HG02571 (cell line): ENCODE data around the gene GRB7.
"Not testable (repeated sequence)": the region's sequence is repeated elsewhere in the genome, so short reads cannot be mapped to it uniquely, and the experiment has no call there.

Source experiments
- ATAC-seq: cut with Tn5 transposase; IDR thresholded peaks from one replicate; pipeline ENCODE4 v1.9.1; 2021; ENCODE audit warnings: mild to moderate bottlenecking, moderate library complexity; ENCODE audit not compliant: unreplicated experiment

GRB7 gene

DNA sequence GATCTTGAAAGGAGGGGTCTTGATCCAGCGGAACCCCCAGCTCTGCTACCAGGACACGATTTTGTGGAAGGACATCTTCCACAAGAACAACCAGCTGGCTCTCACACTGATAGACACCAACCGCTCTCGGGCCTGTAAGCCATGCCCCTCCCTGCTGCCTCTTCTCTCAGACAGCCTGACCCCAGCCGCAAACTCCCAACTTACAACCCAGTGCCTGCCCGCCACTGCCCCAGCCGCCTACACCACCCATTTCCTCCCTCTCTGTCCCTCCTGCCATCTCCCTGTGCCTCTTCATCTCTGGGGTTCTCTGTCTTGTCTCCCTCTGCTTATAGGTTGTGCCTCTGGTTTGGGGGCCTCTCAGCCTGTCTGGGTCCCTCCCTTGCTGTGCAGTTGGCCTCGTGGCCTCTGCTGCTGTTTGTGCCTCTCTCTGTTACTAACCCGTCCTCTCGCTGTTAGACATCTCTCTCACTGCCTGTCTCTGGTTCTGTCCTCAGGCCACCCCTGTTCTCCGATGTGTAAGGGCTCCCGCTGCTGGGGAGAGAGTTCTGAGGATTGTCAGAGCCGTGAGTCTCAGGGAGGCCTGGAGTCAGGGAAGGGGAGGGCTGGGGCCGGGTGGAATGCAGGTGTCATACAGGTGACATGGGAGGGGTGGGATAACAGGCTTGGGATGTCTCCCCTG is 28.3 kb upstream of the GRB7 start:
- no peak for ATAC-seq

DNA sequence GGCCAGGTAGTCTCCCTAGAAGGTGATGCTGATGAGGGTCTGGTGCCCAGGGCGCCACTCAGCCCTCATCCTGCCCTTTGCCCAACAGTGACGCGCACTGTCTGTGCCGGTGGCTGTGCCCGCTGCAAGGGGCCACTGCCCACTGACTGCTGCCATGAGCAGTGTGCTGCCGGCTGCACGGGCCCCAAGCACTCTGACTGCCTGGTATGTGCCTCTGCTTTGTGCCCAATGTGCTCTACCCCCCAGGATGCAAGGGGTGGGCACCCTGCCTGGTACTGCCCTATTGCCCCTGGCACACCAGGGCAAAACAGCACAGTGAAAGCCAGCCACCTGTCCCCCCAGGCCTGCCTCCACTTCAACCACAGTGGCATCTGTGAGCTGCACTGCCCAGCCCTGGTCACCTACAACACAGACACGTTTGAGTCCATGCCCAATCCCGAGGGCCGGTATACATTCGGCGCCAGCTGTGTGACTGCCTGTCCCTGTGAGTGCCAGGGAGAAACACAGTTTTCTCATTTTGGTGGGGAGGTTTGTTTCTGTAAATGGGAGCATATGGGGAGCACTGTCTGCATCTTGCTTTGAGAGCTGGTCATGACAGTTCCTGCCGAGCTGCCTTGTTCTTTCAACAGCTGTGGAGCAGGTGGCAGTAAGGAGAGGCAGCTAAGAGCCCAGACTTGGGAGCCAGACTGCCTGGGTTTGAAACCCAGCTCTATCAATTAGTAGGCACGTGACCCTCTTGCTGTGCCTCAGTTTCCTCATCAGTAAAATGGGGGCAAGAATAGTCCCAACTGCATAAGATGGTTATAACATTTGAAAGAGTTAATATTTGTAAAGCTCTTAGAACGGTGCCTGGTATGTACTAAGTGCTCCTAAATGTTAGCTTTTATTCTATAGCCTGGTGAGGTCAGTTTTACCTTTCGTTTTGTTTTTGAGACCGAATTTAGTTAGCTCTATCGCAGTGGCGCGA is 27.5 kb upstream of the GRB7 start:
- ATAC-seq, result no peak

DNA sequence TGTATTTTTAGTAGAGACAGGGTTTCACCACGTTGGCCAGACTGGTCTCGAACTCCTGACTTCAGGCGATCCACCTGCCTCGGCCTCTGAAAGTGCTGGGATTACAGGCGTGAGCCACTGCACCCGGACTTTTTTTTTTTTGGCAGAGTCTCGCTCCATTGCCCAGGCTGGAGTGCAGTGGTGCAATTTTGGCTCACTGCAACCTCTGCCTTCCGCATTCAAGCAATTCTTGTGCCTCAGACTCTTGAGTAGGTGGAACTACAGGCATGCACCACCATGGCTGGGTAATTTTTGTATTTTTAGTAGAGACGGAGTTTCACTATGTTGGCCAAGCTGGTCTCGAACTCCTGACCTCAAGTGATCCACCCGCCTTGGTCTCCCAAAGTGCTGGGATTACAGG is 26.7 kb upstream of the GRB7 start:
- not testable (repeated sequence) for ATAC-seq

DNA sequence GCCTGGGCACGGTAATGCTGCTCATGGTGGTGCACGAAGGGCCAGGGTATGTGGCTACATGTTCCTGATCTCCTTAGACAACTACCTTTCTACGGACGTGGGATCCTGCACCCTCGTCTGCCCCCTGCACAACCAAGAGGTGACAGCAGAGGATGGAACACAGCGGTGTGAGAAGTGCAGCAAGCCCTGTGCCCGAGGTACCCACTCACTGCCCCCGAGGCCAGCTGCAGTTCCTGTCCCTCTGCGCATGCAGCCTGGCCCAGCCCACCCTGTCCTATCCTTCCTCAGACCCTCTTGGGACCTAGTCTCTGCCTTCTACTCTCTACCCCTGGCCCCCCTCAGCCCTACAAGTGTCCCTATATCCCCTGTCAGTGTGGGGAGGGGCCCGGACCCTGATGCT is 25.9 kb upstream of the GRB7 start:
- ATAC-seq, result no peak

DNA sequence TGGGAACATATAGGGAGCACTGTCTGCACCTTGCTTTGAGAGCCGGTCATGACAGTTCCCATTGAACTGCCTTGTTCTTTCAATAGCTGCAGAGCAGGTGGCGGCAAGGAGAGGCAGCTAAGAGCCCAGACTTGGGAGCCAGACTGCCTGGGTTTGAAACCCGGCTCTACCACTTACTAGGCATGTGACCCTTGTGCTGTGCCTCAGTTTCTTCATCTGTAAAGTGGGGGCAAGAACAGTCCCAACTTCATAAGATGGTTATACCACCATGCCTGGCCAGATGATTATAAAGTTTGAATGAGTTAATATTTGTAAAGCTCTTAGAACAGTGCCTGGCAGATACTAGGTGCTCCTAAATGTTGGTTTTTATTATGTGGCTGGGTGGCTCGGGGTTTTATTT is 23.5 kb upstream of the GRB7 start:
- no peak for ATAC-seq

DNA sequence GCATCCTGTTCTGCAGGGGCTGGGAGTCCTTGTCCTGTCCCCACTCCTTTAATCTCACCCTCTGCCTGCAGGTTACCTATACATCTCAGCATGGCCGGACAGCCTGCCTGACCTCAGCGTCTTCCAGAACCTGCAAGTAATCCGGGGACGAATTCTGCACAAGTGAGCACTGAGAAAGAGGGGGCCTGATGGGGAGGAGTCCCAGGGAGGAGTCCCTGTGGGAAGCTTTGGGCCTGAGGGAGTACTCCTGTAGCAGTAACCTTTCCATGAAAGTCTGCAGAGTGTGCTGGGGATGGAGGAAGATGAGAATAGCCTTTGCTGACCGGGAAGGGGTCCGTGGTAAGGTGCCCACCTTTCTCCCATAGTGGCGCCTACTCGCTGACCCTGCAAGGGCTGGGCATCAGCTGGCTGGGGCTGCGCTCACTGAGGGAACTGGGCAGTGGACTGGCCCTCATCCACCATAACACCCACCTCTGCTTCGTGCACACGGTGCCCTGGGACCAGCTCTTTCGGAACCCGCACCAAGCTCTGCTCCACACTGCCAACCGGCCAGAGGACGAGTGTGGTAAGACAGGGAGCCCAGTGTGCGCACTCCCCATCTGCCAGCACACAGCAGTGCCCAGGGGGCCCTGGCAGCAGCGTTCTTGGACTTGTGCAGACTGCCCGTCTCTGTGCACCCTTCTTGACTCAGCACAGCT is 22.2 kb upstream of the GRB7 start:
- no peak for ATAC-seq

DNA sequence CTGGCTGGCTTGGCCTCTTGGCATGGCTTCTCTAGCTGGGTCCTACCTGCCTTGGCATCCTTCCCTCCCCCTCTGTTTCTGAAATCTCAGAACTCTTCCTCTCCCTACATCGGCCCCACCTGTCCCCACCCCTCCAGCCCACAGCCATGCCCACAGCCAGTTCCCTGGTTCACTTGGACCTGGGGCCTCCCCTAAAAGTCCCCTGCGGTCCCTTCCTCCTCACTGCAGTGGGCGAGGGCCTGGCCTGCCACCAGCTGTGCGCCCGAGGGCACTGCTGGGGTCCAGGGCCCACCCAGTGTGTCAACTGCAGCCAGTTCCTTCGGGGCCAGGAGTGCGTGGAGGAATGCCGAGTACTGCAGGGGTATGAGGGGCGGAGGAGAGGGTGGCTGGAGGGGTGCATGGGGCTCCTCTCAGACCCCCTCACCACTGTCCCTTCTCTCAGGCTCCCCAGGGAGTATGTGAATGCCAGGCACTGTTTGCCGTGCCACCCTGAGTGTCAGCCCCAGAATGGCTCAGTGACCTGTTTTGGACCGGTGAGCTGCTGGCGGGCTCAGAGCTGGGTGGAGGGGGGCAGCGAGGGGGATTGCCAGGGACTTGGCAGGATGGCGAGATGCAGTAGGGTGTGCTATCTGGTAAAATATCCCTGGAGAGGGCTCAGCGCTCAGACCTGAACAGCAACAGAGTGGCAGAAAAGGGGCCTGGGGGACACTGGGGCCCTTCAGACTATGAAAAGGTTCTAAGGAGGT is 21.5 kb upstream of the GRB7 start:
- ATAC-seq, result no peak

DNA sequence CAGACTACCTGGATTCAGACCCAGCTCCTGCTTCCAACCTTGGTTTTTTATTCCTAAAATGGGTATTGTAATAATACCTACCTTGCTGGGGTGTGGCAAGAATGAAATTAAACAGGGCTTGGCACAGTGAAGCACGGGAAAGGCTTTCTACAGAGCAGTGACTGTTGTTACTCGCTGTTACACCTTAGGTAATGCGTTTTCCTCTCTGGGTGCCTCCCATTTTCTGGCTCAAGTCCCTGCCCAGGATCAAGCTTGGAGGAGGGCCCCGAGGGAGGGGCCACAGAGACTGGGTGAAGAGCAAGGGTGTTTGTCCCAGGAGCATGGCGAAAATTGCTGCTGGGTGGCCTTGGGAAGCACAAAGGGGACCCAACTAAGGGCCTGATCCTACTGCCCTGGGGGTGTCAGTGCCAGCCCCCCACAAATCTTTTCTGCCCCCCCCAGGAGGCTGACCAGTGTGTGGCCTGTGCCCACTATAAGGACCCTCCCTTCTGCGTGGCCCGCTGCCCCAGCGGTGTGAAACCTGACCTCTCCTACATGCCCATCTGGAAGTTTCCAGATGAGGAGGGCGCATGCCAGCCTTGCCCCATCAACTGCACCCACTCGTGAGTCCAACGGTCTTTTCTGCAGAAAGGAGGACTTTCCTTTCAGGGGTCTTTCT is 20.7 kb upstream of the GRB7 start:
- ATAC-seq, result no peak

DNA sequence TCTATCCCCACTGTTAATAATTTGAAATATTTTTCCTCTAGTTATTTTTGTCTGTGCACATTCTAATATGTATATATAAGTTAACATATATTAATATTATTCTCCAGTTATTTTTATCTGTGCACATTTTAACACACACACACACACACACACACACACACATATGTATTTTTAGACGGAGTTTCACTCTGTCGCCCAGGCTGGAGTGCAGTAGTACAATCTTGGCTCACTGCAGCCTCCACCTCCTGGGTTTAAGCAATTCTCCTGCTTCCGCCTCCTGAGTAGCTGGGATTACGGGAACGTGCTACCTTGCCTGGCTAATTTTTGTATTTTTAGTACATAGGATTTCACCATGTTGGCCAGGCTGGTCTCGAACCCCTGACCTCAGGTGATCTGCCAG is 20.1 kb upstream of the GRB7 start:
- ATAC-seq, result no peak

DNA sequence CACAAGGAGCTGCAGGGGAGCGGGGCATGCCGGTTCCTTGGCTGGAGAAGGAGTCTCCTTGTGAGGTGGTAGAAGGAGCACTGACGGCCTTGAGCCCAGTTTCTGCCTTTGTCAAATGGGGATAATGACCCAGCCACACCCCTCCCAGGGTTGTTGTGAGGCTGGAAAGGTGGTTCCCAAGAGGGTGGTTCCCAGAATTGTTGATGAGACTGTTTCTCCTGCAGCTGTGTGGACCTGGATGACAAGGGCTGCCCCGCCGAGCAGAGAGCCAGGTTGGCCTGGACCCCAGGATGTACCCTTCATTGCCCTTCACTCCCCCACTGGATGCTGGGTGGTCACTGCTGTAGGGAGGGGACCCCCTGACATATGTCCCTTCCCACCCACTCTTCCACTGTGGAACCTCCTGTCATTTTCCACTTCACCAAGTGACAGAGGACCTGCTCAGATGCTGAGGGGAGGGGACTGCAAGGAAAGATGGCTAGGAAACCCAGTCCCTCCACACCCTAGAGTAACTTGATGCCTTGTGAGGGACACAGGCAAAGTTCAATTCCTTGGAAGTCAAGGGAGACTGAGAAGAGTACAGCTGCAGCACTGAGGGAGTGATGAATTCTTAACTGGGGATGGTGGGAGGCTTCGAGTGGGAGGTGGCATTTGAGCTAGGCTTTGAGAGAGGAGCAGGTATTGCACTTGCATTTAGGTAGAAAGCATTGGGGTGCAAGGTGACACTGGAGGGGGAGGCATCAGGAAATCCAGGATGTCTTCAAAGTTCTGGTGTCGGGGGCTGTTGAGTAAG is 18.0 kb upstream of the GRB7 start:
- ATAC-seq, result no peak

DNA sequence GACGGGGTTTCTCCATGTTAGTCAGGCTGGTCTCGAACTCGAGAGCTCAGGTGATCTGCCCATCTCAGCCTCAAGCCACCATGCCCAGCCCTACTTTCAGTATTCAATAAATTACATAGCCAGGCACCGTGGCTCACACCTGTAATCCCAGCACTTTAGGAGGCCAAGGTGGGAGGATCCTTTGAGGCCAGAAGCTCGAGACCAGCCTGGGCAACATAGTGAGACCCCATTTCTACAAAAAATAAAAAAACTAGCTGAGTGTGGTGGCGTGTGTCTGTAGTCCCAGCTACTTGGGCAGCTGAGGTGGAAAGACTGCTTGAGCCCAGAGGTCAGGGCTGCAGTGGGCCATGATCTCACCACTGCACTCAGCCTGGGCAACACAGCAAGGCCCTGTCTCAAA is 15.6 kb upstream of the GRB7 start:
- ATAC-seq, result no peak

DNA sequence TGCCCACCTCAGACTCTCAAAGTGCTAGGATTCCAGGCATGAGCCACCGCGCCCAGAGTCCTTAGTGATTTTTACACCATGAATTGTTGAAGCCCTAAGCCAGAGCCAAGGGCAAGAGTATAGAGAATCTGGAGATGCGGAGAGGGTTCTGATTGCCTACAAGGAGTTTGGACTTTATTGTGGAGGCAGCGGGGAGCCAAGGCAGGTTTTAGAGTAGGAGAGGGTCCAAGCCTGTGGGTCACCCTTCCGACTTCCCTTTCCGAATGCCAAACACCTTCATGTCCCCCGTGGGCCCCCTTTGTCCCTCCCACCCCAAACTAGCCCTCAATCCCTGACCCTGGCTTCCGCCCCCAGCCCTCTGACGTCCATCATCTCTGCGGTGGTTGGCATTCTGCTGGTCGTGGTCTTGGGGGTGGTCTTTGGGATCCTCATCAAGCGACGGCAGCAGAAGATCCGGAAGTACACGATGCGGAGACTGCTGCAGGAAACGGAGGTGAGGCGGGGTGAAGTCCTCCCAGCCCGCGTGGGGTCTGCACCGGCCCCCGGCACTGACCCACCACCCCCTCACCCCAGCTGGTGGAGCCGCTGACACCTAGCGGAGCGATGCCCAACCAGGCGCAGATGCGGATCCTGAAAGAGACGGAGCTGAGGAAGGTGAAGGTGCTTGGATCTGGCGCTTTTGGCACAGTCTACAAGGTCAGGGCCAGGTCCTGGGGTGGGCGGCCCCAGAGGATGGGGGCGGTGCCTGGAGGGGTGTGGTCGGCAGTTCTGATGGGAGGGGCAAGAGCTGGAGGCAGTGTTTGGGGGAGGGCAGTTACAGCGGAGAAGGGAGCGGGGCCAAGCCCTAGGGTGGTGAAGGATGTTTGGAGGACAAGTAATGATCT is 14.5 kb upstream of the GRB7 start:
- ATAC-seq, result no peak

DNA sequence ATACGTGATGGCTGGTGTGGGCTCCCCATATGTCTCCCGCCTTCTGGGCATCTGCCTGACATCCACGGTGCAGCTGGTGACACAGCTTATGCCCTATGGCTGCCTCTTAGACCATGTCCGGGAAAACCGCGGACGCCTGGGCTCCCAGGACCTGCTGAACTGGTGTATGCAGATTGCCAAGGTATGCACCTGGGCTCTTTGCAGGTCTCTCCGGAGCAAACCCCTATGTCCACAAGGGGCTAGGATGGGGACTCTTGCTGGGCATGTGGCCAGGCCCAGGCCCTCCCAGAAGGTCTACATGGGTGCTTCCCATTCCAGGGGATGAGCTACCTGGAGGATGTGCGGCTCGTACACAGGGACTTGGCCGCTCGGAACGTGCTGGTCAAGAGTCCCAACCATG is 13.0 kb upstream of the GRB7 start:
- ATAC-seq, result no peak

DNA sequence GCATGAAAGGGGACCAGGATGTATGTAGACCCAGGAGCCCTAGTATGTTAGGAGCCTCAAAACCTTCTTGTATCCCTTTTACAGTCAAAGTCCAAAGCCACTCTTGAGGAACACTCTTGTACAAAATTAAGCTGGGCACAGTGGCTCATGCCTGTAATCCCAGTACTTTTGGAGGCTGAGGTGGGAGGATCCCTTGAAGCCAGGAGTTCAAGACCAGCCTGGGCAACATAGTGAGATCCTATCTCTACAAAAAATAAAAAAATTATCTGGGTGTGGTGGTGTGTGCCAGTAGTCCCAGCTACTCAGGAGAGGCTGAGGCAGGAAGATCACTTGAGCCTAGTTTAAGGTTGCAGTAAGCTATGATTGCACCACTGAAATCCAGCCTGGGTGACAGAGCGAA is 11.8 kb upstream of the GRB7 start:
- not testable (repeated sequence) for ATAC-seq

DNA sequence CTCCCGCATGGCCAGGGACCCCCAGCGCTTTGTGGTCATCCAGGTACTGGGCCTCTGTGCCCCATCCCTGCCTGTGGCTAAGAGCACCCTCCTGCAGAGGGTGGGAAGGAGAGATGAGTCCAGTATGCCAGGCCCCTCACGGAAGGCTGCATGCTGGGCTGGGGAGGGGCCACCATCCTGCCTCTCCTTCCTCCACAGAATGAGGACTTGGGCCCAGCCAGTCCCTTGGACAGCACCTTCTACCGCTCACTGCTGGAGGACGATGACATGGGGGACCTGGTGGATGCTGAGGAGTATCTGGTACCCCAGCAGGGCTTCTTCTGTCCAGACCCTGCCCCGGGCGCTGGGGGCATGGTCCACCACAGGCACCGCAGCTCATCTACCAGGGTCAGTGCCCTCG is 11.1 kb upstream of the GRB7 start:
- no peak for ATAC-seq

DNA sequence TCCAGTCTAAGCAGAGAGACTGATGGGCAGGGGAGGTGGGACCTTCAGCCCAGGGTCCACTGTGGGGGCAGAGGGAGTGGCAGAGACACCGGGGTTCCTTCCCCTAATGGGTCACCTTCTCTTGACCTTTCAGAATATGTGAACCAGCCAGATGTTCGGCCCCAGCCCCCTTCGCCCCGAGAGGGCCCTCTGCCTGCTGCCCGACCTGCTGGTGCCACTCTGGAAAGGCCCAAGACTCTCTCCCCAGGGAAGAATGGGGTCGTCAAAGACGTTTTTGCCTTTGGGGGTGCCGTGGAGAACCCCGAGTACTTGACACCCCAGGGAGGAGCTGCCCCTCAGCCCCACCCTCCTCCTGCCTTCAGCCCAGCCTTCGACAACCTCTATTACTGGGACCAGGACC is 10.2 kb upstream of the GRB7 start:
- no peak for ATAC-seq

DNA sequence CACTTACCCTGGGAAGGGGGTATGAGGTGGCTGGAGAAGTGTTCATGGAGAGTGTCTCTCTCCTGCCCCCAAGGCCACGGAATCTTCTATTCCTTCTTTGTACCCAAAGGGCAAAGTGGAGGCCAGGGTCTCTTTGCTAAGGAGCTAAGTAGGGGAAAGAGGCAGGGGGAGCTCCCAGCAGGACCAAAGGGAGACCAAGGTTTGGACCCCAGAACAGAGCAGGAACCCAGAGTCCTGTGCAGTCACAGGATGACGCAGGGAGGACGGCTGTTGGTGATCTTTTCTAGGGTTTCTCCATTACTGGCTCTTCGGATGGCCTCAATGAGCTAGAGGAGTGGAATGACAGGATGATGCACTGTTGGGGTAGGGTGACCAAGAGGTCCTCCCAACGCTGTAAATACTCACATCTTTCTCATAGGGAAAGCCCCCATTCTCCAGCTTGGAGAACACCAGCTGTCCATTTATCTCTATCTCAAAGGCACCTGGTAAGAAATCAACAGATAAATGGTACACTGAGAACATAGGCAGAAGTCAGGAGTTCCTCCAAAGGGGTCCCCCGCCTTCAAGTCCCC is 8.4 kb upstream of the GRB7 start:
- no peak for ATAC-seq
